G401 (cell line): ENCODE measurements around the gene RBSN. TPM values are rescaled to one million over a fixed set of nuclear protein-coding genes. Genes with fewer than 3 reads are reported as not detected.
A peak's percentile ranks its signal among the peaks of the same experiment; 100 is the strongest.

Experiments used
- DNase-seq: peaks from one replicate; pipeline ENCODE4 v3.0.0-alpha.2; 2015; ENCODE audit warnings: low spot score
- in situ Hi-C: cut with HindIII; loops from 2 replicates; pipeline ENCODE4 v1.10.0; 2016; ENCODE audit warnings: low sequenced_read_pairs, mixed read lengths
- total RNA-seq: library from RNA; depleted of rRNA; stranded (reverse); fragments of >200 nt; shearing (Covaris generic); gene quantifications from 2 replicates; pipeline ENCODE4 v1.2.3, GENCODE V29; 2014

RBSN gene
- total RNA-seq, 1 experiment from 2014 or later, result 21.7 TPM

- in situ Hi-C loops, result no loop called here
- DNase-seq, result no peak
Observed at GRCh38 chr3:15107075-15107947, 8.4 kb upstream of the RBSN start.

- DNase-seq, result no peak
- in situ Hi-C loops, result no loop called here
Observed at GRCh38 chr3:15102836-15103235, 3.9 kb upstream of the RBSN start.

- DNase-seq, result peak; percentile 56
- in situ Hi-C loops, result no loop called here
Observed at GRCh38 chr3:15102256-15102655, 3.3 kb upstream of the RBSN start.

DNA sequence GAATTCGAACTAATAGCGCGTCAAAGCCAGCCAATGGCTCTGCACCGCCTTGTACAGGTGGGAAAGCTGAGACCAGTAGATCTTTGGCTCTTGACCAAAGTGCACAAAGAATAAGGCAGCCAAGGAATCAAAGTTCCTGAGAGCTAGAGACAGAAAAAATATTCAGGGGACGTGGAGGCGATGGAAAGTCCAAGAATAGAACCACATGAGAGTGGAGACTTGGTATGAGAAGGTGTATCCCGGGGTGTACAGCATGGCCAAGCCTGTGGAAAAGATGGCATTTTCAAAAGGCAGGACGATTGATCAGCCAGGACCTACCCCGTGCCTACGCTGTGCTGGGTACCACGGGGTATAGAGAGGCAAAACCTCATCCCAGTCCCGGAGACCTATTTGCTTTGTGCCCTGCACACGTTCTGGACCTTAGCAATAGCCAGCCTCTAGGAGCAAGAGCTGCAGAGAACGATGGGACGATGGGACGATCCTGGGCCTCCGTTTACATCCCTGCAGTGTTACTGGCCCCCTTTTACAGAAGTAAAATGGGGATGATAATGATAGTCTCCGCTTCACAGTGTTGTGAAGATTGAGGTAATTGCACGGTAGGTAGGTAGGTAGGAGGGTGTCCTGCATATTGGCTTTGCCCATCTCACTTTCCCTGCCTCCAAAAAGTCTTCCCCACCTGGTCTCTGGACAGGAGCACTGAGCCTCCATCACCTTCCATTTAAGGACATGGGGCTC is 583 bp upstream of the RBSN start:
- in situ Hi-C loops, result no loop called here
- DNase-seq, result no peak

DNA sequence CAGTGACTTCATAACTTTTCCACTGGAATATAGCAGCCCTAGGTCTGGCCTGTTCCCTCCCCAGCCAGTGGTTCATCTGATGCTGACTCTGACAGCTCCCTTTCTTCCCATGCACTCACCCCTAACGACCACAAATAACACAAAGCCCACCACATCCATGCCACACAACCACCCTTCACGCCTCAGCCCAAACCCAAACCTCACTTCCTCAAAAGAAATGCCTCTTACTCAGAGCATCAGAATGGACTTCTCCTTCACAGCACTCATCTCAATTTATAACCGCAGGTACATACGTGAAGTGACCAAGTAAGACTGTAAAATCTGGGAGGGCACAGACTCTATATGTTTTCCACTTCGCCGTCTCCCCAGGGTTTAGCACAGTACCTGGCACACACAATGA is 1.1 kb downstream of the RBSN start:
- in situ Hi-C loops, result no loop called here
- no peak for DNase-seq

DNA sequence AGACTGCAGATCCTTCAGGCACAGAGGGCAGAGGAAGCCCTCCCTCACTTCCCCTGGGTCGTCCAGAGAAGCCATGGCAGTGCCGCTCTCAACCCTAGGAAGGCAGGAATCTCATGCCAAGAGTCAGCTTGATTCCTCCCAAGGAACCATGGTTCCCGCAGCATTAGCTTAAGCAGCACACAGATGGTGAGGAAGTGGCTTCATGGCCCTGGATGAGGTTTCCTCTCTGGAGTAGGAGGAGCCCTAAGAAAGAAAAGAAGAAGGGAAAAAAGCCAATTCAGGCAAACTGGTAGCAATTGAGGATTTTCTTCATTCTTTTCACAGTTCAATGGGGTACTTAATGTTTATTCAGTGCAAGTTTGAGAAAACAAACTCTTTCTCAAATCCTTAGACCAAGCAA is 2.9 kb downstream of the RBSN start:
- in situ Hi-C loops, result no loop called here
- DNase-seq, result peak; percentile 13

GRCh38 chr3:15094187-15094875 is 4.6 kb downstream of the RBSN start:
- in situ Hi-C loops, result no loop called here

DNA sequence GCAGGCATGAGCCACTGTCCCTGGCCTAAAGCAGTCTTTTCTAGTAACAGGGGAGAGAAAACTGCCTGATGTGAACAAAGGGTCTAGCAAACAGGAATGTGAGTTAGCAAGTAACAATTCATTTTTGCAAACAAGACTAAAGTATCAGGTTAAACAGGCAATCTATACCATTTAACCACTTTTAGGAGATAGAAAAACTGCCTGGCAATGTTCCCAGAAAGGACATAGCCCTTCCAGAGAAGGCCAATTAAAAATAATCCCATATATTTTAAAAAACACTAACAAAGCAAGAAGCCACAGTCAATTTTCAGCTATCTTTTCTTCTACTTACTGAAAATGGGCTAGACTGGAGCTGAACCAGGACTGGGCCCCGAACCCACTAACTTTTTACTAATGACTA is 6.3 kb downstream of the RBSN start:
- in situ Hi-C loops, result no loop called here
- no peak for DNase-seq

More at GRCh38 chr3:15094187-15094875, 4.6 kb downstream of the RBSN start:
- DNase-seq, result no peak

DNA sequence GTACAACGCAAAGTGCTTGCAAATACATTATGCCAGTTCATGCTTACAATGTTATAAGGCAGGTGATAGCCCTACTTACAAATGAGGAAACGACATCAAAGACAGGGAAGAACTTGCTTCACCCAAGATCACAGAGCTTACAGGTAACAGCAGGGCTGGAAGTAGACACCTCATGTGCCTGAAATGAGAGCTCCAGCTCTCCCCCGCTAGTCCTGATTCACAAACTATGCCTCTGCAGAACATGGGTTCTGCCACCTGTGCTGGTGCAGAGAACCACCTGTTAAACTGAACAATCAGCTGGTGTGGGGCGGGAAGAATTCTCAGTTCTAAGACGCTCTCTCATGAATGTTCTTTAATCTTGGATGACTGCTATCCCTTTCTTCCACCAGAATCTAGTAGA is 7.4 kb downstream of the RBSN start:
- DNase-seq, result no peak
- in situ Hi-C loops, result no loop called here

- DNase-seq, result no peak
- in situ Hi-C loops, result no loop called here
Observed at GRCh38 chr3:15089201-15089600, 9.7 kb downstream of the RBSN start.

GRCh38 chr3:15086699-15087098 is 12.2 kb downstream of the RBSN start:
- in situ Hi-C loops, result no loop called here
- DNase-seq, result no peak

GRCh38 chr3:15086263-15086662 is 12.7 kb downstream of the RBSN start:
- in situ Hi-C loops, result no loop called here
- DNase-seq, result no peak

GRCh38 chr3:15083252-15083651 is 15.7 kb downstream of the RBSN start:
- in situ Hi-C loops, result no loop called here
- DNase-seq, result no peak

DNA sequence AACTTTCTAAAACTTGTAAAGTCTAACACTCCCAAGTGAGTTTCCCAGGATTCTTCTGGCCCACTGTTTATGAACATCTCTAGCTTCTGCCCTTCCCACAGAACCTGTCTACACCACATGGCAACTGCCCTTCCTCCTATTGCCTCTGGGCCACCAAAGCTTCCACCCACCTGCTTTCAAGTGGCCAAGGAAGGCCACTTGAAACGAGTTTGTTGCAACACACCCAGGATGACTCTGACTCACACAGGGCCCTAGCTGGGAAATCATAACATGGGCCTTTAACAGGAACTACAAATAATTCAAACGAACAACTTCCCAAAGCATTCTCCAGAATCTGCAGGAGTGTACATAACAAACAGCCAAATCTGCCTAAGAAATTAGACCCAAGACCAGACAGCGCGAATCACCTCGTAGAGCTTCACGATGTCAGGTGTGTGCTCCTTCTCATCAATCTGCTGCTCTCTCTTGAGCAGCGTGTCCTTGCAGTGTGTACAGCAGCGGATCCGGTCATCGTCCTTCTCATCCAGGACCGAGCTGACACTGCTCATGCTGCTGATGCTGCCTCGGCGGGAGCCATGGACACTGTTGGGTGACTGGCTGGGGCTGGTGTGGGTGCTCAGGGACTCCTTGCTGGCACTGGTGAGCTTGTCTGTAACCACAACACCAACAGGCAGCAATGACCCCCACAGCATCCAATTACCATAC is 16.8 kb downstream of the RBSN start:
- in situ Hi-C loops, result no loop called here
- no peak for DNase-seq

DNA sequence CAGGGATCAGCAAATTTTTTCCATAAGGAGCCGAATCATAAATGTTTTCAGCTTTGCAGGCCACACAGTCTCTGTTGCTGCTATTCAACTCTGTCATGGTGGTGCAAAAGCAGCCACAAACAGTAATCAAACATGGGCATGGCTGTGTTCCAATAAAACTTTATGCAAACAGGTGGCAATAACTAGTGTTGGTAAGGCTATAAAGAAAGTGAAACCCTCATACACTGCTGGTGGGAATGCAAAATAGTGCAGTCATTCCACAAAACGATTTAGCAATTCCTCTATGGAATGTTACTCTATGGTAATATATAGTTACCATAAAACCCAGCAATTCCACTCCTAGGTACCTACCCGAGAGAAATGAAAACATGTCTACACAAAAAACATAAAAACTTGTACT is 19.9 kb downstream of the RBSN start:
- in situ Hi-C loops, result no loop called here
- DNase-seq, result no peak

- in situ Hi-C loops, result no loop called here
- no peak for DNase-seq
Observed at GRCh38 chr3:15074500-15074899, 24.4 kb downstream of the RBSN start.

- DNase-seq, result no peak
- in situ Hi-C loops, result no loop called here
Observed at GRCh38 chr3:15071699-15072098, 27.2 kb downstream of the RBSN start.

GRCh38 chr3:15069441-15069840 is 29.5 kb downstream of the RBSN start:
- DNase-seq, result no peak
- in situ Hi-C loops, result no loop called here

- DNase-seq, result no peak
- in situ Hi-C loops, result no loop called here
Observed at GRCh38 chr3:15066467-15066866, 32.5 kb downstream of the RBSN start.
